ENCODE results near the gene PTBP3.

- TF ChIP-seq GATA2 (IDR thresholded peaks at IDR 0.05; ENCODE audit: low read depth, low read length) (no peak), GATA3 (IDR thresholded peaks at IDR 0.05; ENCODE audit: low read depth, low read length) (no peak)
These were observed 144.5 kb downstream of the PTBP3 start for GRCh38 chr9:112188884-112189283.

All from SH-SY5Y (cell line).